Muscle layer of duodenum (tissue), 2 donors: ENCODE measurements around the gene ZC3H6.

ENCODE experiments used
- H3K27ac ChIP-seq: one replicate; pipeline ENCODE4 v1.7.0; 2013; ENCODE audit warnings: mild to moderate bottlenecking, low read length
- H3K27me3 ChIP-seq: one replicate; pipeline ENCODE4 v1.7.0; 2013; ENCODE audit warnings: low read depth, mild to moderate bottlenecking, control low read depth, low read length
- H3K36me3 ChIP-seq, 2 donors: one replicate each; pipeline ENCODE4 v1.7.0; 2013; ENCODE audit warnings: low read length in 2 of 2, control low read depth in 1 of 2, mild to moderate bottlenecking in 1 of 2; ENCODE audit not compliant: insufficient read depth in 2 of 2, control insufficient read depth in 1 of 2
- H3K4me1 ChIP-seq, 2 donors: one replicate each; pipeline ENCODE4 v1.7.0; 2013; ENCODE audit warnings: low read length in 2 of 2, mild to moderate bottlenecking in 2 of 2, control low read depth in 1 of 2, moderate library complexity in 1 of 2; ENCODE audit not compliant: insufficient read depth in 2 of 2, control insufficient read depth in 1 of 2
- H3K4me3 ChIP-seq, 2 donors: one replicate each; pipeline ENCODE4 v1.7.0; 2013; ENCODE audit warnings: low read length in 2 of 2, low read depth in 1 of 2, mild to moderate bottlenecking in 1 of 2
- H3K9me3 ChIP-seq, 2 donors: one replicate each; pipeline ENCODE4 v1.7.0; 2013; ENCODE audit warnings: low read length in 2 of 2, control low read depth in 1 of 2, mild to moderate bottlenecking in 1 of 2; ENCODE audit not compliant: control insufficient read depth in 1 of 2
- donor health status: healthy.

Gene ZC3H6

GRCh38 chr2:112256654-112257053 is 18.7 kb upstream of the ZC3H6 start:
- H3K27me3 ChIP-seq, result no peaks in the 10 kb centered on the region
- peaks cover 7 to 13% of the 10 kb centered on the region in 2 donors for H3K4me1 ChIP-seq
- no peak overlapping the region for H3K27ac ChIP-seq

DNA sequence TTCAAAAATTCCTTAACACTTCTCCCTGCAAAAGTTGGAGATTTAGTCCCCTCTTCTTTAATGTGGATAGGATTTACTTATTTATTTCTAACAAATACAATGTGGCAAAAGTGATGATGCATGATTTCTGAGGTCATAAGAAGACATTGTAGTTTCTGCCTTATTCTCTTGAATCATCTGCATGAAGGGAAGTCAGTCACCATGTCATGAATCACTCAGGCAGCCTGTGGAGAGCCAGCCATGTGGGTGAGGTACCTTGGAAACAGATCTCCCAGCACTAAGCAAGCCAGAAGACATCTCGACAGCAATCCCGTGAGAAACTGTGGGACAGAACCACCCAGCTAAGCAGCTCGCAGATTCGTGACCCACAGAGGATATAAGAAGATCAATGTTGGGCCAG is 17.8 kb upstream of the ZC3H6 start:
- Histone ChIP-seq H3K4me3 (no peak overlapping the region), H3K4me1 (peaks cover 7 to 13% of the 10 kb centered on the region in 2 donors), H3K27me3 (no peaks in the 10 kb centered on the region), H3K36me3 (no peaks in the 10 kb centered on the region), H3K9me3 (no peaks in the 10 kb centered on the region), H3K27ac (no peak overlapping the region)

More at GRCh38 chr2:112256654-112257053, 18.7 kb upstream of the ZC3H6 start:
- no peaks in the 10 kb centered on the region for H3K36me3 ChIP-seq
- no peak overlapping the region for H3K4me3 ChIP-seq
- H3K9me3 ChIP-seq, result no peaks in the 10 kb centered on the region

GRCh38 chr2:112259509-112260294 is 15.7 kb upstream of the ZC3H6 start:
- H3K9me3 ChIP-seq, result no peaks in the 10 kb centered on the region
- H3K36me3 ChIP-seq, result no peaks in the 10 kb centered on the region
- H3K4me1 ChIP-seq, result peaks cover 0 to 3% of the 10 kb centered on the region in 2 donors
- no peak overlapping the region for H3K27ac ChIP-seq
- H3K4me3 ChIP-seq, result peak overlapping the region in 1 of 2 donors; percentile 32
- no peaks in the 10 kb centered on the region for H3K27me3 ChIP-seq

DNA sequence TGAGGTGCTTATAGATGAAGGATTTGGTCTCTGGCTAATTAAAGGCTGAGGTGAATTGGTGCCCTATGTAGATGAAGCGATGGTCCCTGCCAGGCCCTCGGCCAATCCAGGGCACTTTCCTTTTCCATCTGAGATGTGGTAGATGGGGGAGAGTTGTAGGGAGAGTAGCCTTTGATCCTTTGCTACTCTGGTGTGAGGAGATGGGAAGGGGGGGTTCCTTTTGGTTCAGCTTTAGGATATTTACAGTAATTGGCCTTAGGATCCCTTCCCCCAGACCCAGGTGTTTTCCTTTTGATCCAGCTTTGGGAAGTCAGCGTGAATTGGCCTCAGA is 15.1 kb upstream of the ZC3H6 start:
- no peaks in the 10 kb centered on the region for H3K9me3 ChIP-seq
- H3K36me3 ChIP-seq, result no peaks in the 10 kb centered on the region
- H3K27me3 ChIP-seq, result no peaks in the 10 kb centered on the region
- H3K4me3 ChIP-seq, result no peak overlapping the region
- H3K4me1 ChIP-seq, result peaks cover 0 to 1% of the 10 kb centered on the region in 2 donors
- no peak overlapping the region for H3K27ac ChIP-seq

DNA sequence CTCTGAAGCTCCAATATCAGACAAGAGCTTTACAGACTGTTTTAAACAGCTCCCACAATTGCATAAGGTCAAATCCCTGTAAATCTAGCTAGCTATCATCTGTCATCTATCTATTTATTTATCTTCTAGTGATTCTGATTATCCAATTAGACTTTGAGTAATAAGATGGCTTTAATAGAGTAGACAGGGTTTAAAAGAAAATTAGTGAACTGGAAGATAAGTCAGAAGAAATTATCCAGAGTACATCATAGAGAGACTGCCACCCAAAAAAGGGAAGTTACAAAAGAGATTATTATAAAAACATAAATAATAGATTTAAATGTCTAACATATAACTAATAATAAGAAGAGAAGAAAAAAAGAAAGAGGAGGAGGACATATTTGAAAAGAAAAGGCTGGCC is 12.5 kb upstream of the ZC3H6 start:
- Histone ChIP-seq H3K27me3 (no peaks in the 10 kb centered on the region), H3K36me3 (no peaks in the 10 kb centered on the region)

DNA sequence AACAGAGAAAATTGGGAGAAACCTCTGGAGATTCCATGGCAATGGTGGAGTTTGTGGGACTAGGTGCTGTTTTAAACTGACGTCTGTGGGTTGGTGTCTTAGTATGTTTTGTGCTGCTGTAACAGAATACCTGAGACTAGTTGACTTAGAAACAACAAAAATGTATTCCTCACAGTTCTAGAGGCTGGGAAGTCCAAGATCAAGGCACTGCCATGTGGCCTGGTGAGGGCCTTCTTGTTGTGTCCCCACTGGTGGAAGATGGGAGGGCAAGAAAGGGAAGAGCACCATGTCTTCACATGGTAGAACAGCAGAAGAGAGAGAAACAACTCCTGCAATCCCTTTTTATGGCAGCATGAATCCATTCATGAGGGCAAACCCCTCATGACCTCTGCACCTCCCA is 6.8 kb upstream of the ZC3H6 start:
- Histone ChIP-seq H3K27me3 (no peaks in the 10 kb centered on the region), H3K4me1 (no peaks in the 10 kb centered on the region), H3K27ac (no peak overlapping the region), H3K9me3 (no peaks in the 10 kb centered on the region), H3K36me3 (no peaks in the 10 kb centered on the region), H3K4me3 (no peak overlapping the region)

More for the DNA sequence above, 12.5 kb upstream of the ZC3H6 start:
- no peak overlapping the region for H3K27ac ChIP-seq
- no peaks in the 10 kb centered on the region for H3K9me3 ChIP-seq
- no peak overlapping the region for H3K4me3 ChIP-seq
- no peaks in the 10 kb centered on the region for H3K4me1 ChIP-seq

DNA sequence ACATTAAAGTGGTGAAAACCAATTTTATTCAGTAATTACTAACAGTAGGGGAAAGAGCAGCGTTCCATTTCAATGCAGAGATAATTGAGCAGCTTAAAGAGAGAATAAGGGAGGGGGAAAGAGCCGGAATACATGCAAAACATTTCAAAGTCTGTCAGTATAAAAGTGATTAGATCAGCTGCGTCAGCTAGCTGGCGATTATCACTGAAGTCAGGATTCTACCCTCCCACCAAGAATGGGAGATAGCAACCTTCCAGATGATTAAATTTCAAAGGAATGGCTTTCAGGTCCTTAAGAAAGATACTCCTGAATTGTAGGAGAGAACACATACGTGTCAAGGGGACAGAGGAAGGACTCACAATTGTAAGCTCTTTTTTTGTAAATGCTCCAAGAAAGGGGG is 2.7 kb upstream of the ZC3H6 start:
- Histone ChIP-seq H3K27ac (no peak overlapping the region), H3K27me3 (no peaks in the 10 kb centered on the region), H3K4me3 (no peak overlapping the region), H3K9me3 (no peaks in the 10 kb centered on the region), H3K36me3 (peaks cover 0 to 5% of the 10 kb centered on the region in 2 donors), H3K4me1 (peaks cover 0 to 10% of the 10 kb centered on the region in 2 donors)

- H3K27ac ChIP-seq, result no peak overlapping the region
- H3K36me3 ChIP-seq, result peaks cover 0 to 5% of the 10 kb centered on the region in 2 donors
- H3K9me3 ChIP-seq, result no peaks in the 10 kb centered on the region
- no peaks in the 10 kb centered on the region for H3K27me3 ChIP-seq
- H3K4me1 ChIP-seq, result peaks cover 0 to 10% of the 10 kb centered on the region in 2 donors
- no peak overlapping the region for H3K4me3 ChIP-seq
Measured at GRCh38 chr2:112273349-112273748, 2.0 kb upstream of the ZC3H6 start.

- H3K4me3 ChIP-seq, result peak overlapping the region; percentile 85 to 88
- peak overlapping the region; percentile 100 for H3K27ac ChIP-seq
- peaks cover 0 to 5% of the 10 kb centered on the region in 2 donors for H3K36me3 ChIP-seq
- H3K9me3 ChIP-seq, result no peaks in the 10 kb centered on the region
- H3K4me1 ChIP-seq, result peaks cover 0 to 10% of the 10 kb centered on the region in 2 donors
- no peaks in the 10 kb centered on the region for H3K27me3 ChIP-seq
Measured at GRCh38 chr2:112275887-112276773, 733 bp downstream of the ZC3H6 start.

DNA sequence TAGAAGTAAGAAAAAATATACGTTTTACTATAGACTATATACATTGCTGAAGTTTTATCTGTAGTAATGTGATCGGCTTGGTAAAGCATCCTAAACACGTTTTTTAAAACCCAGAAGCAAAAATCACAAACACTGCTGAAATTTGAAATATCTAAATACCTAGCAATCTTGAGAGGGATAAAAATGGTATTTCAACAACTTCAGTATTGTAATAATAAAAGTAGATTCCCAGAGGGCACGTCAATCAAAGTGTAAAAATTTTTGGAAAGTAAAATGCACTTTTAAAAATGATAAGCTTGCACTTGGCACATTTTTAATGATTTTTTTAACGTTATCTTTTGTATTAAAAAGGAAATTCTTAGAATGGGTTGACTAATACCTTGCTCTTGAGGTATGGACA is 1.6 kb downstream of the ZC3H6 start:
- no peaks in the 10 kb centered on the region for H3K27me3 ChIP-seq
- H3K27ac ChIP-seq, result peak overlapping the region; percentile 90
- H3K4me3 ChIP-seq, result peak overlapping the region; percentile 85 to 88
- no peaks in the 10 kb centered on the region for H3K9me3 ChIP-seq
- peaks cover 0 to 10% of the 10 kb centered on the region in 2 donors for H3K4me1 ChIP-seq
- H3K36me3 ChIP-seq, result peaks cover 0 to 5% of the 10 kb centered on the region in 2 donors

GRCh38 chr2:112277596-112278220 is 2.3 kb downstream of the ZC3H6 start:
- no peaks in the 10 kb centered on the region for H3K27me3 ChIP-seq
- no peaks in the 10 kb centered on the region for H3K9me3 ChIP-seq
- H3K27ac ChIP-seq, result no peak overlapping the region
- no peak overlapping the region for H3K4me3 ChIP-seq
- peaks cover 0 to 5% of the 10 kb centered on the region in 2 donors for H3K36me3 ChIP-seq
- H3K4me1 ChIP-seq, result peaks cover 0 to 13% of the 10 kb centered on the region in 2 donors
